Measurements from ENCODE around the gene INHBB.
A peak's percentile ranks its signal among the peaks of the same experiment; 100 is the strongest.
"Not testable (repeated sequence)": the region's sequence is repeated elsewhere in the genome, so short reads cannot be mapped to it uniquely, and the experiment has no call there.

Gene INHBB

DNA sequence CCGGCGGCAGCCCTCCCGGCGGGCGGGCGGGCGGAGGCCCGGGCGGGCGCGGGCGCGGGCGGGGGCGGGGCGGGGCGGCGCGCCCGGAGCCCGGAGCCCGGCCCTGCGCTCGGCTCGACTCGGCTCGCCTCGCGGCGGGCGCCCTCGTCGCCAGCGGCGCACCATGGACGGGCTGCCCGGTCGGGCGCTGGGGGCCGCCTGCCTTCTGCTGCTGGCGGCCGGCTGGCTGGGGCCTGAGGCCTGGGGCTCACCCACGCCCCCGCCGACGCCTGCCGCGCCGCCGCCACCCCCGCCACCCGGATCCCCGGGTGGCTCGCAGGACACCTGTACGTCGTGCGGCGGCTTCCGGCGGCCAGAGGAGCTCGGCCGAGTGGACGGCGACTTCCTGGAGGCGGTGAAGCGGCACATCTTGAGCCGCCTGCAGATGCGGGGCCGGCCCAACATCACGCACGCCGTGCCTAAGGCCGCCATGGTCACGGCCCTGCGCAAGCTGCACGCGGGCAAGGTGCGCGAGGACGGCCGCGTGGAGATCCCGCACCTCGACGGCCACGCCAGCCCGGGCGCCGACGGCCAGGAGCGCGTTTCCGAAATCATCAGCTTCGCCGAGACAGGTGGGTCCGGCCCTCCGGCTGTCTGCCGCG, at the start of gene INHBB:
TSS of gene INHBB (plus strand) at position 111 of the 641 bp plus-strand sequence. CDS start at position 164, 53 bp downstream.
- peak; percentile 13 for DNase-seq

DNA sequence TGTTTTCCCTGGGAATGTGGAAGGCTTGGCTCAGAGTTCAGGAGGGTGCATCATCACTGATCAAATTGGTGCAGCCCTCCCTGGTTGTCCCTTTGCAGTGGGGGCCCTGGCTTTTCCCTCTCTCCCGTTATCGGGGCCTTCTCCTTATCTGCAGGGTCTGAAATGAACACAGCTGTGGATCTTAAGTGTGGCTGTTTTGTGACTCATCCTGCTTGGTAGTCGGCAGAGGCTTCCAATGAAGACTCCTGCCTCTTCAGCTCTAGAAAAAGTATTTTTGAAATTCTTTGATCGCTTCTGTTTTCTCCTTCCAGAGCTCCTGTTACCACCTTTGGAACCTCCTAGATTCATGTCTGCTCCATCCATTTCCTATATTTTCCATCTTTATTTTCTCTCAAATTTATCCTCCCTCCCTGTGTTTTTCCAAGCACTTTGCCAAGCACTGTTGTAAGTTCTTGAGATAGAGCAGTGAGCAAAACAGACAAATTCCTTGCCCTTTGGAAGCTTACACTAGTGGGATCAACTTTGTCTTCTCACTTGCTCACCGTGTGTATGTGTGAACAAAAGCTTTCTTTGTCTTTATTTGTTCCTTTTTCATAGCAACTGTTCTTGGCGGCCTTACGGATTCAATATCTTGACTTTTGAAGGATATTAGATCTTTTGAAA, 47.6 kb upstream of the INHBB start:
- DNase-seq, result no peak

DNA sequence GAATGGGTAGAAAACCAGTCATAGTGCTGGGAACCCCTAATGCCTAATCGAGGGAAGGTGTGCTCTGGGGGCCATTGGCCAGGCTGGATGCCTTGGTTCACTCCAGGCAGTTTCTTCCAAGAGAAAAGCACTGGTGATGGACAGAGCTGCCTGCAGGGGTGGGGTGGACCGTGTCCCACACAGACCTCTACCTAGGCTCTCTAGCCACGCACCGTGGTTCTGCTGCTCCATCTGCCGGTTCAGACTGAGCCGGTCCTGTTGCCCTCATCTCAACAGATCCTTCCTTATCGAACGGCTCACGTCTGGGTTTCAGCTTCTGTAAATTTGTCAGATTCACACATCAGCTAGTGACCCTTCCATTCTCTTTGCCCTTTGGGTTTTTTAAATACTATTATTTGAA, 46.9 kb upstream of the INHBB start:
- no peak for DNase-seq

DNA sequence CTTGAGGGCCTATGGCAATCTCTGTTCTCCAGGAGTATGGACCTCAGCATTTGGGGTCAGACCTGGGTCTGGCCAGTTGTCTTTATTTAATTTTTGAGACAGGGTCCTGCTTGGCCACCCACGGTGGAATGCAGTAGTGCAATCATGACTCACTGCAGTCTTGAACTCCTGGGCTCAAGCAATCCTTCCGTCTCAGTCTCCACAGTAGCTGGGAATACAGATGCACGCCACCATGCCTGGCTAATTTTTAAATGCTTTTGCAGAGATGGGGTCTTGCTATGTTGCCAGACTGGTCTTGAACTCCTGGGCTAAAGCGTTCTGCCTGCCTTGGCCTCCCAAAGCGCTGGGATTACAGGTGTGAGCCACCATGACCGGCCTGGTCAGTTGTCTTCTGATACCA, 46.4 kb upstream of the INHBB start:
- DNase-seq, result no peak

DNA sequence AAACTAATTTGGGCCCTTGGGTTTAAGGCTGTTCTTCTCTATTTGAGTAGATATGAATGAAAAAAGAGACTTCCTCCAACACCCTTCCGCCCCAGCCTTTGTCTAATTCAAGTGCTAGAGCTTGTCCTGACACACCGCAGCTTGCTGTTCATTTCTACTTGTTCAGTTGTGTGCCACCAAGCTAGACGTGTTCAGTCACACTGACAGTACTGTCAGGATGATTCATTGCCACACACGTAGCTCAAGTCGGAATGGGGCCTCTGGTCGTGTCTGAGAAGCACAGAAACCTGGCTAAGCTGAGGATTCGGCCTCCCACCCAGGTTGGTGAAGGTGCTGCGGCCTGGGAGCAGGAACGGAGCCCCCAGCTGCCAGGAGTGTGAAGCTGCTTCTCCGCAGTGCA, 45.6 kb upstream of the INHBB start:
- DNase-seq, result no peak

DNA sequence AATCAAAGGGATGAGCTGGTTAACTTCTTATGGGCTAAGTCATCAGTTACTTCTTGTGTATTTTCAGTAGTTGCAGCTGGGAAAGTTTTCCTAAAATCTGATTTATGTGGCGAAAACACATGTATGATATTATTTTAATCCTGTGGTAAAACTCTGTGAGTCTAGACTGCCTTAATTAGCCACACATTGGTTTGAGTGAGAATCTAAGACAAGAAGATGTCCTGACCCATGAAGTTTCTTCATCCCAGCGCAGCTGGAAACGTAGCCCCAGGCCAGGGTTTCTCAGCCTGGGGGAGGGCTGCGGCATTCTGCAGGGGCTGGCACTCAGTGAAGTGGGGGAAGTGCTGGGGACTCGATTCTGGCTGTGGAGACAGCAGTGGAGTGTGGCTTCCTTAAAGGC, 44.7 kb upstream of the INHBB start:
- no peak for DNase-seq

DNA sequence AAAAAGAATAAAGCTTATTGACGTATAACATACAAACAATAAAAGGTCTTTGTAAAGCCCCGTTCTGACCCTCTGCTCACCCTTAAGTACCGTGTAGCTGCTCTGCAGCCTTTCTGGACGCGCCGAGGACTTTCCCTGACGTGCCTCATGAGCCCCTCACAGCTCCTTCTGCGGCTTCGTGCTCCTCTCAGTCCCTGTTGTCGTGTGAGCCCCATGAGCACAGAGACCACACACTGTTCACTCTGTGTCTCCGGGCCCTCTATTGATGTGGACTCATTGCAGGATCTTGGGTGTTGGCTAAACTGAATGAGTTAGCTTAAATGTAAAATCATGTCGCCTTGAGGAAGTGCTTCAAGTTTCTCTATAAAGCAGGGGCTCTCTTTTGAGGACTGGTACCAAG, 43.6 kb upstream of the INHBB start:
- DNase-seq, result no peak

DNA sequence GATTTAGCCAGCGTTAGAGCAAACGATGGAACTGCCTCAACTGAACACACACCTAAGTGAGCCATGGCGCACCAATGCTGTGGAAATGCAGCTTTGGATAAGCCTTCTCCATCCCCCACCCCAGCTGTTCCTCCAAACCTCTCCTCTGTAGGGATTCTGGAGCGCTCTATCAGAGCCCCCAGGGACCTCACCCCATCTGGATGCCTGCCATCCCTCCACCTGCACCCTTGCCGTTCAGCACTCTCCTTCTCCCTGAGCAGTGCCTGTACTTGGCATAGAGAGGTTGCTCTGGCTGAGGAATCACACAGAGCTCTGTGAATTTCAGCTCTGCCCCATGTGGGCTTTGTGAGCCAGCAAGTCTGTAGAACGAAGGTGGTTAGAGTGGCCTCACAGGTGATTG, 42.8 kb upstream of the INHBB start:
- peak; percentile 96 for DNase-seq

DNA sequence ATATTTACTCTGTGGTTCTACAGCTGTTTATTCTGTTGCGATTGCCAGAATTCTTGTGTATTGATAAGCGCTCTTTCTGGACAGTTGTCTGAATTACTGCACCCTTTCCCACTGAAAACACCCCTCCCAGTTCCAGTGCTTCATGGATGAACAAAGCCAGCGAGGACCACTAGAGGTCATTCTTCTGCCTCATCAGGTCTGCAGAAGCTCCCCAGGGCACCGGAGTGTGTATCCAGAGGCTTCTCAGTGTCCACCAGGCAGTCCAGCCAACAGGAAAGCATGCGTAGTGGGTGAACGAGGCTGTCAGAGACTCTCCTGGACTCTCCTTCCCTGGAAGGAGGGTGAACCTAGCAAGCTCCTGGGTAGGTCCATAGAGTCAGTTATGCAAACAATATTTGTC, 40.6 kb upstream of the INHBB start:
- DNase-seq, result peak; percentile 68

DNA sequence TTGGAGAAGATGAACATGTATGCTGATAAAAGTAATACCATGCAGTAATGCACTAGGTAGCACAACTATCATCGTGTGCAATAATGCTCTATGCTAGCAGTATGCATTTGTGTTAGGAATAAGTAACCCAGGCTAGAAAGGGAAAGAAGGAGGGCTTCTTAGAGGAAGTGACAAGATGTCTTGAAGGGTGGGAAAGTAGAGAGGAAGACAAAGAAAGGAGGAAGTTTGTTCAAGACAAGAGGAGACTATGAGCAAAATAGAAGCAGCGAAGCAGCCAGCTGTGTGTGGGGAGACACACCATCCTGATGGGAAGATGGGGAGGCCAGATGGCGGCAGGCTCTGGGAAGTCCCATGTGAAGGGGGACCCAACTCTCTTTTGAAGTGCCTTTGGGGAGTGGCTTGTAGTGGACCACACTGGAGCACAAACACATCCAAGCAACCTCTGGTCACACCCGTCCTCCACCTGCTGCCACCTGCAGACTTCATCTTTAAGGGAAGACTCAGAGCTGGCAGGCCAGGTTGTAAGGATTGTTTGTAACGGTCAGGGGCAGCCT, 39.9 kb upstream of the INHBB start:
- no peak for DNase-seq

DNA sequence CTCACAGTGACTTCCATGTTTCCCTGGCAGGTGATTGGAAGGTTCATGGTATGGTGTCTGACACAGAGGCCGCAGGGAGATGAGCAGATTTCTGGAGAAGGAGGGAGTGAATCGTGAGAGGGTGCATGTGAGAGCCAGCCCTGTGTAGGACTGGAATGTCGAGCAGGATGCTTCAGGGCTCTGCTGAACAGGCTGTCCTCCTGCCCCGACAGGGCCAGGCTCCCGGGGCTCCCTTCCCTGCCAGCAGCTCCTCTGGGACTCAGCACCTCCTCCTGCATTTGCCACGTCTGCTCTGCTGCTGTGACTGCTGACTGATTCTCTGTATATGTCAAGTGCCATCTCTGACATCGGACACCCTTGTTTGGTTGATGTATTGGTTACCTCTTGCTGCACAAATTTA, 38.5 kb upstream of the INHBB start:
- DNase-seq, result no peak

DNA sequence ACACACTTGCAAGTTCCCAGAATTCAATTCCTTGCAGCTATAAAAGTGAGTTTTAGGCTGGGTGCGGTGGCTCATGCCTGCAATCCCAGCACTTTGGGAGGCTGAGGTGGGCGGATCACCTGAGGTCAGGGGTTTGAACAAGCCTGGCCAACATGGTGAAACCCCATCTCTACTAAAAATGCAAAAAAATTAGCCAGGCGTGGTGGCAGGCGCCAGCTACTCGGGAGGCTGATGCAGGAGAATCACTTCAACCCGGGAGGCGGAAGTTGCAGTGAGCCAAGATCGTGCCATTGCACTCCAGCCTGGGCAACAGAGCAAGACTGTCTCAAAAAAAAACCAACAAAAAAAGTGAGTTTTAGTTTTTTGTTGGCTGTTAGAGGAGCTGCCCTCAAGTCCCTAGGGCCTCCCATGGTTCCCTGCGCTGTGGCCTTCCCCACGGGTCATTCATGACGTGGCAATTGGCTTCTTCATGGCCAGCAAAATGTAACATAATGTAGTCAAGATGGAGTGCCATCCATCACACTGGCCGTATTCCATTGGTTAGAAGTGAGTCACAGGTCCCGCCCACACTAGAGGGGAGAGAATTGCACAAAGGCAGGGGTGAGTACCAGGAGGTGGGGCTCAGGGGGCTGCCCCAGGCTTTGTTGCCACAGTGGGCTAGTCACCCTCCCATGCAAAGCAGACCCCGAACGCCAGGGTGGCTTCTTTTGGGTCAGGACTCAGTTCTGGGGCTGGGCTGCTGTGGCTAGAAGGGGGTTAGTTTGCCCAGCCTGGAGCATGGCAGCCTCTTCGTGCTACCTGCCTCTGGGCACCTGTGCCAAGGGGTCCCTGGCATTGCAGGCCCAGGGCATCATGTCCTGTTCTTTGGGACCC, 37.7 kb upstream of the INHBB start:
- no peak for DNase-seq

DNA sequence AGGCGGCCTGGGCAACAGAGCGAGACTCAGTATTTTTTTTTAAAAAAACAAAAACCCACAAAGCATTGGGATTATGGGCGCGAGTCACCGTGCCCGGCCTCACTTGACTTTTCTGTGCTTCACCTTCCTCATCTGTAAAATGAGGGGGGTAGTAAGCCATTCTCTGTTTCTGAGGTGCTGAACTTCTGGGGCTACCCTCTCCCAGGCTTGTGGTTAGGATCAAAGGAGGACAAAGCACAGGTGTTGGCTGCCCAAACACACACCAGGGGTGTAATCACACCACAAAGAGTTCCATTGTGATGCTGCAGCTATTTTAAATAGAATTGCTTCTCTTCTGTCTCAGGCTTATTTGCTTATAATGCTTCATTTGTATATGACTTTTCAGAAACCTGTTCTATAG, 35.8 kb upstream of the INHBB start:
- DNase-seq, result no peak

DNA sequence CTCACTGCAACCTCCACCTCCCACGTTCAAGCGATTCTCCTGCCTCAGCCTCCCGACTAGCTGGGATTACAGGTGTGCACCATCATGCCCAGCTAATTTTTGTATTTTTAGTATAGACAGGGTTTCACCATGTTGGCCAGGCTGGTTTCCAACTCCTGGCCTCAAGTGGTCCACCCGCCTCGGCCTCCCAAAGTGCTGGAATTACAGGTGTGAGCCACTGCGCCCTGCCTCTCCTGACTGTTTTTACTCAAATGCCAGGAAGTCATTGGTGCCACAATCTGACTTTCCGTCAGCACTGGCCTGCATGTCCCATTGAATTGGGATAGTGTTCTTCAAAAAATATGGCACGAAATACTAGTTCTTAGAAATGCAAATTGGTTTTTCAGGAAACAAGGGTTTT, 35.1 kb upstream of the INHBB start:
- DNase-seq, result not testable (repeated sequence)

DNA sequence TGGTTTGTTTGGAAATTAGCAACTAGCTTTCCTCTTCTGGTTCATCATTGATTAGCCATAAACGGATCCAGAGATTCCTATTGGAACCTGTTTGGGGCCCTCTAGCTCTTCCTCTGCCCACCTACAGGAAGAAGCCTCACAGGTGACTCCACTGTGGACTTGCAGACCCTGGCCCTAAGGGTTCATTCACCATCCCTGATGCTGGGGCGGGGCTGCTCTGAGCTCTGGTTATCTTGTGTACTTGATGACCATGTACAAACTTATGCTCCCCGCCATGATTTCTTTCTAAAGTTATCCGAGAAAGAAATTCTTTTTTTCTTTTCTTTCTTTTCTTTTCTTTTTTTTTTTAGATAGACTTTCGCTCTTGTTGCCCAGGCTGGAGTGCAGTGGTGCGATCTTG, 33.9 kb upstream of the INHBB start:
- DNase-seq, result no peak

DNA sequence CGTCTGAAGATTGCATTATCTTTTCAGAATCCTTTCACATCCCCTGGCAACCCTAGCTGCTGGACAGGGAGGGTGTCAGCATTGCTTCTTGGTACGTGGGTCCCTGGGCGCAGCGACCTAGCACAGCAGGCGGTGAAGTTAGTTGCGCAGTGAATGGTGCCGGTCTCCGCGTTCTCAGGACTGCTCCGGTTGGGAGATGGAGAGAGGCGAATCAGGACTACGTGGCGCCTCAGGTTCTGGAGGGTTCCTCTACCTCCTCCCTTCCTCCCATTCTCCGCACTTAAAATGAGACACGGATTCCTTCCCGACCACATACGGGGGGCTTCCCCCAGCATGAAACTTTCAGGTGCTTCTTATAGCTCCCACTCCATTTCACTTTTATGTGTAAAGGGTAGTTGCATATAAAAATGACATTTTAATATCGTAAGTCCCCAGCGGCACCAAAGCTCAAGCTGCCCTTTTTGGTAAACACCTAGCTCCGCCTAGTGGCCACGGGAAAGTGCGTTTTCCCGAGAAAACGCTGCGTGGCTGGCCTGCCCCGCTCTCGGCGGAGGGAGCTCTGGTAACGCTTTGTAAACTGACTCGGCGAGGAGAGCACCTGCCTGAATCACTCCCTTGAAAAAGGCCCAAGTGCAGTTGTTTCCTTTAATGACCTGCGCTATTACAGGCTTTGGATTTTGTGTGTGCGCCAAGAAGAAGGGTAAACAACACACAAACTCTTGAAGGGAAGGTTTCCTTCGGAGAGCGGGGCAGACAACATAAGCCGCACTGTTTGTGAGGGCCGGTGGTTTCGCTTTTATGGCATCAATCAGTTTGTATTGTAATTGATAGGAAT, 32.9 kb upstream of the INHBB start:
- DNase-seq, result peak; percentile 84

DNA sequence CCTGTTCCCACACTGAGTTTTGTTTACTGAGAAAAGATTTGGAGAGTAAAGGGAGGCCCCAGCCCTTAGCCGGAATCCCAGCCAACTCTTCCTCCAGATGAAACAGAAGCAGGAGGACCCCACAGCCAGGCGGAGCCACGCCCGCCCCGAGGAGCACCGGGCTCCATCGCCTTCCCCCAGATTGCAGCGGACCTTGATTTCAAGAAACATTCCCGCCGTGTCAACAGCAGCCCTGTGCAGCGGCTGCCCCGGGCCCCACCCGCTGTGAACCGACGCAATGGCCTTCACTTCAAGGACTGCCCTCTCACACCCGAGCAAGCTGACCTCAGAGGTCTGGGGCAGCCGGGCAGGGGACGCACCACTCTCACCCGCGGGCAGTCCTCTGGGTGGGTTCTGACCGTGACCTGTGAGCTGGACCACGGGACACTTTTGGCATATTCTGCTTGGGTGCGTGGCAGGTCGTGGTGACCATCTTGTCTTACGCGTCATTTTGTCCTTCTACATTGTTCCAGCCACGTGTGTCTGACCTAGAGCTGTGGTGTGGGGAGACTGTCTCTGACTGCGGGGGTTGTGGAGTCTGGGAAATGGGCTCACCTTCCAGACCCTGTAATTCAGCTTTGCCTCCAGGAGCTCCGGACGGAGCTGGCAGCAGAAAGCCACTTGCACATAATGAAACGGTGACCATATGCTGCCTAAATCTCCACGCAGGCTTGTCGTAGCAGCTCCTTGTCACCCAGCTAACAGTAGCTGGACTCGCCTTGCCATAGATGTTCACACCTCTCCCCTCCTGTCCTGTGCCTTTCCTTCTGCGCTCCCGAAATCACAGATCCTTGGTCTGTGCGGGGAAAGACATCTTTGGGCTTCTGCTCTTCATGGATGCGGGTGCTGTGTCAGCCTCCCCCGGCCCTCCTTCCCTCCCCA, 32.0 kb upstream of the INHBB start:
- peak; percentile 38 for DNase-seq

DNA sequence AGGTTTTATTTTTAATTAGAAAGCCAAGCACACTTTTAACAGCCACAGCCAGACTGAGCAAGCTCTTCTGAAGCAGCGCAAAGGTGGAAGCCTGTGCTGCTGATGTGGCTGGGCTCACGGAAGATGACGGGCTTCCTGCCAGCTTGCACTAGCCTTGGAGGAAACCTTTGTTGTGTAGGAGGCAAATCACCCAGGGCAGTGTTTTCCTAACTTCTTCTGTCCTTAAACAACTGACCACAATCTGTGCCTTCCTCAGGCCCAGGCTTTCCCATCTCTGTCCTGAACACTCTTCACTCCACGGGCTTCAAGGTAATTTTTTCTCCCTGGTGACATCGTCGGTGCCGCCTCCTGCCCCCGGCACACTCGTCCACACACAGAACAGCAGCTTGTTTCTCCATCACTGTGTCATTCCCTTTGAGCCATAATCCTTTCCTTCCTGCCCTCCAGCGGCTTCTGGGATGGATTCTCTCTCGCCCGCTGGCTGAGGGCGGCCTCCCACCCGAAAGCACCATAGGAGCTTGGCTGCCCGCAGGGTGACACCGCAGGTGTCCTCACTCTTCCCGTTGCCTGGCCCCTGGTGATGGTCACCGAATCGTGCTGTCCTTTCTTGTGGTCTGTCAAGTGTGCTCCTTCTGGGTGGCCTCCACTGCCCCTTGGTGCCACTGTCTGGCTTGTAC, 31.1 kb upstream of the INHBB start:
- DNase-seq, result no peak

DNA sequence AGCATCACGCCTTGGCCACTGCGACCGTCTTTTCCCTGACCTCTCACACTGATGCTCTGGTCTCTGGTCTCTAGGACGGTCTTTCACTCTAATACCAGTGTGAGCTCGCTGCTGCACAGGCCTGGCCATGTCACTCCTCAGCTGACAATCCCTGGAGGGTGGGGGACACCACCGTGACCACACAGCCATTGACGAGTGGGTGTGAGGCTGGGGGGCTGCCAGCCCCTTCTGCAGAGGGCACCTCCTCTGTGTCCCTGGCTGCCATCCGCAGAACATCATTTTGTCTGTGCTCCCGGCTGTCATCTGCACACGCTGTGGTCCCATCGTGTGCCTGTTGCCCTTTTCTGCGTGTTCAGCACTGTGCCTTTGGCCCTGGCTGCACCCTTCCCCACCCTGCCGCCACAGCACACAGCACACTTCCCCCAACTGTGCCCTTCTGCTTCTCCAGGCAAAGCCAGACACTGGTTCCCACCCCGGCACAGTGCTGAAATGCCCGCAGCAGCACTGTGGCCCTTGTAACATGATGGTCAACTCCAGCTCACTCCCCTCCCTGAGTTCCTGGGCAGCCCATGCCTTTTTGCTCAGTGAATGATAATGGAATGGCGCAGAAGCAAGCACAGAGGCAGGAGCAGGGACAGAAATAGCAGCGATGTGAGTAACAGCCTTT, 30.4 kb upstream of the INHBB start:
- no peak for DNase-seq

DNA sequence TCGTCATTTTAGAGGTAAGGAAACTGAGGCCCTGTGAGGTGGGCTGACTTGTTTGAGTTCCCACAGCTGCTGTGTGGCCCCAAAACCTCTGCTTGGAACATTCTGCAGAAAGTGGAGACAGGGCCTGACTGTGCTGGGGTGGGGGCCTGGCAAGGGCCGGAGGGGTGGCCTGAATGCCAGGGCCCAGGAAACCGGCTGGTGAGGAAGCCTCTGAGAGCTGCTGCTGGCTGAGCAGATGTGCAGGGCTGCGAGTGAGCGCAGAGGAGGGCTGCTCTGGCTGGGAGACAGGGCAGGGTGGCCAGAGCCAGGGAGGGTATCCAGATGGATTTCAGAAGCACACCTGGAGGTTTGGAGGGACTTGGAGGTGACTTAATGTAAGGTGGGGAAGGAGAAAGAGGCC, 29.9 kb upstream of the INHBB start:
- no peak for DNase-seq

All from NCI-H82 (cell line).